Measurements from ENCODE around the gene NDOR1. TPM values are rescaled to one million over a fixed set of nuclear protein-coding genes. Genes with fewer than 3 reads are reported as not detected.

Gene NDOR1
- polyA plus RNA-seq, 3 donors: 4.4 to 26.9 (median 5.2) TPM

- no peaks in the 10 kb centered on the region for H3K9me3 ChIP-seq (replicated peaks in 1 of 2; ENCODE audit: control insufficient read depth in 1 of 2, insufficient read depth in 1 of 2, low read length in 2 of 2)
- H3K4me2 ChIP-seq (replicated peaks; ENCODE audit: extremely low read depth, low read length, poor library complexity, severe bottlenecking): no peak overlapping the region
- H3K27me3 ChIP-seq (ENCODE audit: control insufficient read depth in 2 of 2, insufficient read depth in 2 of 2, low read length in 2 of 2): peaks cover 0 to 14% of the 10 kb centered on the region in 2 donors
- peaks cover 5% of the 10 kb centered on the region for H3K4me1 Mint-ChIP-seq
- intact Hi-C loops (cut with micrococcal nuclease): no loop called here
- no peaks in the 10 kb centered on the region for H4K20me1 ChIP-seq (ENCODE audit: insufficient read depth, low read length)
- DNase-seq: no peak
- no peaks in the 10 kb centered on the region for H3K9me3 Mint-ChIP-seq
- no peak overlapping the region for H3K9ac ChIP-seq (ENCODE audit: insufficient read depth, low read length, poor library complexity, severe bottlenecking)
- H3K27ac Mint-ChIP-seq: peak overlapping the region in 1 of 7 donors; percentile 54
- peaks cover 30 to 33% of the 10 kb centered on the region in 2 donors for H3K36me3 ChIP-seq (replicated peaks in 1 of 2; ENCODE audit: control insufficient read depth in 1 of 2, insufficient read depth in 2 of 2, low read length in 2 of 2)
- peaks cover 16 to 28% of the 10 kb centered on the region in 2 donors for H3K36me3 Mint-ChIP-seq
- H2AFZ ChIP-seq (ENCODE audit: insufficient read depth, low read depth, low read length, poor library complexity, severe bottlenecking): no peak overlapping the region
- no peak overlapping the region for H3K4me3 ChIP-seq (replicated peaks in 1 of 3; ENCODE audit: low read depth in 2 of 3, low read length in 3 of 3)
- H3K27me3 Mint-ChIP-seq (ENCODE audit: low read depth in 3 of 3): peaks cover 3 to 18% (median 10%) of the 10 kb centered on the region in 3 donors
- TF ChIP-seq, protein P1, sequence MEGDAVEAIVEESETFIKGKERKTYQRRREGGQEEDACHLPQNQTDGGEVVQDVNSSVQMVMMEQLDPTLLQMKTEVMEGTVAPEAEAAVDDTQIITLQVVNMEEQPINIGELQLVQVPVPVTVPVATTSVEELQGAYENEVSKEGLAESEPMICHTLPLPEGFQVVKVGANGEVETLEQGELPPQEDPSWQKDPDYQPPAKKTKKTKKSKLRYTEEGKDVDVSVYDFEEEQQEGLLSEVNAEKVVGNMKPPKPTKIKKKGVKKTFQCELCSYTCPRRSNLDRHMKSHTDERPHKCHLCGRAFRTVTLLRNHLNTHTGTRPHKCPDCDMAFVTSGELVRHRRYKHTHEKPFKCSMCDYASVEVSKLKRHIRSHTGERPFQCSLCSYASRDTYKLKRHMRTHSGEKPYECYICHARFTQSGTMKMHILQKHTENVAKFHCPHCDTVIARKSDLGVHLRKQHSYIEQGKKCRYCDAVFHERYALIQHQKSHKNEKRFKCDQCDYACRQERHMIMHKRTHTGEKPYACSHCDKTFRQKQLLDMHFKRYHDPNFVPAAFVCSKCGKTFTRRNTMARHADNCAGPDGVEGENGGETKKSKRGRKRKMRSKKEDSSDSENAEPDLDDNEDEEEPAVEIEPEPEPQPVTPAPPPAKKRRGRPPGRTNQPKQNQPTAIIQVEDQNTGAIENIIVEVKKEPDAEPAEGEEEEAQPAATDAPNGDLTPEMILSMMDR (IDR thresholded peaks at IDR 0.05): no peak
- 82% methylated on average over 33 of the region's 36 CpGs for WGBS (ENCODE audit: insufficient coverage)
- H3K4me3 Mint-ChIP-seq: peak overlapping the region; percentile 19 to 35
- no peak overlapping the region for H3K27ac ChIP-seq (ENCODE audit: low read depth in 1 of 2, low read length in 2 of 2)
- no peaks in the 10 kb centered on the region for H3K79me2 ChIP-seq (ENCODE audit: insufficient read depth, low read length)
- peaks cover 11 to 29% of the 10 kb centered on the region in 2 donors for H3K4me1 ChIP-seq (ENCODE audit: control insufficient read depth in 1 of 2, insufficient read depth in 2 of 2, low read length in 2 of 2)
These were observed 12.0 kb downstream of the NDOR1 start for GRCh38 chr9:137217276-137218211.

GRCh38 chr9:137218212-137218753, 12.8 kb downstream of the NDOR1 start:
- Mint-ChIP-seq H3K27ac (no peak overlapping the region), H3K4me3 (no peak overlapping the region), H3K27me3 (ENCODE audit: low read depth in 3 of 3) (peaks cover 3 to 22% (median 14%) of the 10 kb centered on the region in 3 donors), H3K9me3 (no peaks in the 10 kb centered on the region), H3K4me1 (peaks cover 10% of the 10 kb centered on the region), H3K36me3 (peaks cover 13 to 24% of the 10 kb centered on the region in 2 donors)
- Histone ChIP-seq H3K27me3 (ENCODE audit: control insufficient read depth in 2 of 2, insufficient read depth in 2 of 2, low read length in 2 of 2) (peaks cover 0 to 14% of the 10 kb centered on the region in 2 donors), H3K79me2 (ENCODE audit: insufficient read depth, low read length) (no peaks in the 10 kb centered on the region), H3K9ac (ENCODE audit: insufficient read depth, low read length, poor library complexity, severe bottlenecking) (no peak overlapping the region), H3K27ac (ENCODE audit: low read depth in 1 of 2, low read length in 2 of 2) (peak overlapping the region in 1 of 2 donors; percentile 20), H3K36me3 (replicated peaks in 1 of 2; ENCODE audit: control insufficient read depth in 1 of 2, insufficient read depth in 2 of 2, low read length in 2 of 2) (peaks cover 29 to 33% of the 10 kb centered on the region in 2 donors), H3K4me3 (replicated peaks in 1 of 3; ENCODE audit: low read depth in 2 of 3, low read length in 3 of 3) (no peak overlapping the region), H3K4me1 (ENCODE audit: control insufficient read depth in 1 of 2, insufficient read depth in 2 of 2, low read length in 2 of 2) (peaks cover 18 to 35% of the 10 kb centered on the region in 2 donors), H3K9me3 (replicated peaks in 1 of 2; ENCODE audit: control insufficient read depth in 1 of 2, insufficient read depth in 1 of 2, low read length in 2 of 2) (no peaks in the 10 kb centered on the region), H4K20me1 (ENCODE audit: insufficient read depth, low read length) (no peaks in the 10 kb centered on the region), H3K4me2 (replicated peaks; ENCODE audit: extremely low read depth, low read length, poor library complexity, severe bottlenecking) (no peak overlapping the region), H2AFZ (ENCODE audit: insufficient read depth, low read depth, low read length, poor library complexity, severe bottlenecking) (no peak overlapping the region)
- TF ChIP-seq, protein P1 (IDR thresholded peaks at IDR 0.05): no peak
- WGBS (ENCODE audit: insufficient coverage): 93% methylated on average over 30 of the region's 30 CpGs
- DNase-seq: no peak
- intact Hi-C loops (cut with micrococcal nuclease): no loop called here

Measured in CD14-positive monocyte (primary cell).